ENCODE measurements around the gene C19orf38. TPM values are rescaled to one million over a fixed set of nuclear protein-coding genes. Genes with fewer than 3 reads are reported as not detected.

C19orf38 gene
- total RNA-seq, 2 experiments from 2014 or later, result 5.2 to 7.5 TPM

DNA sequence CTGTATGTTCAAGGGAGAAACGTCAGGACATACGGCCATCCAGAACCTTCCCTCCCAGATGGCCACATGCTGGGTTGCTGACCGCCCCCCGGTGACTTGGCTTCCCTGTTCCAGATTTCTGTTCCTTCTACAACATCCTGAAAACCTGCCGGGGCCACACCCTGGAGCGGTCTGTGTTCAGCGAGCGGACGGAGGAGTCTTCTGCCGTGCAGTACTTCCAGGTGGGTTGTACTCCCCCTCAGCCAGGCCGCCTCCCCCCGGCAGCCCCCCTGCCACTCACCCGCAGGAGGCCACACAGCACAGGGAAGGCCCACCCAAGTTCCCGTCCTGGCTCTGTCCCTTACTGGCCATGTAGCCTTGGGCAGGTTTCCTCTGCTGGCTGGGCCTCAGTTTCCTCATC lies 59.7 kb downstream of the C19orf38 start:
- TF ChIP-seq, protein P1, sequence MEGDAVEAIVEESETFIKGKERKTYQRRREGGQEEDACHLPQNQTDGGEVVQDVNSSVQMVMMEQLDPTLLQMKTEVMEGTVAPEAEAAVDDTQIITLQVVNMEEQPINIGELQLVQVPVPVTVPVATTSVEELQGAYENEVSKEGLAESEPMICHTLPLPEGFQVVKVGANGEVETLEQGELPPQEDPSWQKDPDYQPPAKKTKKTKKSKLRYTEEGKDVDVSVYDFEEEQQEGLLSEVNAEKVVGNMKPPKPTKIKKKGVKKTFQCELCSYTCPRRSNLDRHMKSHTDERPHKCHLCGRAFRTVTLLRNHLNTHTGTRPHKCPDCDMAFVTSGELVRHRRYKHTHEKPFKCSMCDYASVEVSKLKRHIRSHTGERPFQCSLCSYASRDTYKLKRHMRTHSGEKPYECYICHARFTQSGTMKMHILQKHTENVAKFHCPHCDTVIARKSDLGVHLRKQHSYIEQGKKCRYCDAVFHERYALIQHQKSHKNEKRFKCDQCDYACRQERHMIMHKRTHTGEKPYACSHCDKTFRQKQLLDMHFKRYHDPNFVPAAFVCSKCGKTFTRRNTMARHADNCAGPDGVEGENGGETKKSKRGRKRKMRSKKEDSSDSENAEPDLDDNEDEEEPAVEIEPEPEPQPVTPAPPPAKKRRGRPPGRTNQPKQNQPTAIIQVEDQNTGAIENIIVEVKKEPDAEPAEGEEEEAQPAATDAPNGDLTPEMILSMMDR (conservative IDR thresholded peaks at IDR 0.05; ENCODE audit: low read length), result no peak
- TF ChIP-seq EZH2phosphoT487 (IDR thresholded peaks at IDR 0.05; ENCODE audit: borderline replicate concordance, low read depth, low read length), result no peak
- Histone ChIP-seq H2AFZ (ENCODE audit: low read length) (no peak overlapping the region), H3K4me3 (ENCODE audit: low read depth, low read length, poor library complexity, severe bottlenecking) (no peak overlapping the region), H3K4me2 (ENCODE audit: low read length) (no peak overlapping the region), H3K36me3 (ENCODE audit: insufficient read depth, low read length) (peaks cover 78% of the 10 kb centered on the region), H3K9me3 (ENCODE audit: low read length) (no peaks in the 10 kb centered on the region), H3K27ac (ENCODE audit: low read depth, low read length, poor library complexity, severe bottlenecking) (no peak overlapping the region), H4K20me1 (ENCODE audit: insufficient read depth, low read length) (no peaks in the 10 kb centered on the region), H3K4me1 (ENCODE audit: insufficient read depth, low read length, poor library complexity, severe bottlenecking) (no peaks in the 10 kb centered on the region), H3K79me2 (ENCODE audit: insufficient read depth, low read depth, low read length) (peaks cover 18% of the 10 kb centered on the region; the same call in 1 of the 2 replicates), H3K9me2 (ENCODE audit: insufficient read depth, low read length) (no peaks in the 10 kb centered on the region)
- no peak for DNase-seq (ENCODE audit: low spot score)
- BruUV-seq (replicated peaks), result no TSS peak
- intact Hi-C loops (cut with micrococcal nuclease; ENCODE audit: unreplicated experiment), result no loop called here
- CTCF ChIA-PET (ENCODE audit: unreplicated experiment), result no interaction called here
- POLR2A ChIA-PET, result no interaction called here

DNA sequence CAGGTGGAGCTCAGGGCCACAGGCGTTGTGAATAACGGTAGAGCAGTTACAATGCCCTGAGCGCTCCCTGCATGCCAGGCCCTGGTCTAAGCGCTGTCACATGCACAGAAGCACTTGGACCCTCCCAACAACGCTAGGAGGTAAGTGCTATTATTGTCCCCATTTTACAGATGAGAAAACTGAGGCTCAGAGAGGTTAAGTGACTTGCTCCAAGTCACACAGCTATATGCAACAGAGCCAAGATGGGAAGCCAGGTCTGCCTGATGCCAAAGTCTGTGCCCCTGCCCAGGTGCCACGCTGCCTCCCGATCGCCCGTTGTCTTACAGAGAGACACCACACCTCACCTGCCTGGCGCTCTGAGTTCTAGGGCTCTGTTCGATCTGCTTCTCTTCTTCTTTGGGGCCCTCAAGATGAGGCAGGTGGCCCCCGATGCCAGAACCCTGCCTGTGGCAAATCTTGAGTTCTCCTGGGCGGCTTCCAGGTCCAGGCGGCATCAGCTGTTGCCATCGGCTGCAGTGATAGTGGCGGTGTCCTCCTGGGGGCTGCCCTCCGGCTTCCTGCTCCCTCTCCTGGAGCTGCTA lies 60.3 kb downstream of the C19orf38 start:
- no peaks in the 10 kb centered on the region for H3K9me3 ChIP-seq (ENCODE audit: low read length)
- CTCF ChIA-PET (ENCODE audit: unreplicated experiment), result no interaction called here
- peaks cover 77% of the 10 kb centered on the region for H3K36me3 ChIP-seq (ENCODE audit: insufficient read depth, low read length)
- no TSS peak for BruUV-seq (replicated peaks)
- H3K4me1 ChIP-seq (ENCODE audit: insufficient read depth, low read length, poor library complexity, severe bottlenecking), result no peaks in the 10 kb centered on the region
- no peaks in the 10 kb centered on the region for H3K9me2 ChIP-seq (ENCODE audit: insufficient read depth, low read length)
- TF ChIP-seq, protein P1 (conservative IDR thresholded peaks at IDR 0.05; ENCODE audit: low read length), result no peak
- no peak for TF ChIP-seq EZH2phosphoT487 (IDR thresholded peaks at IDR 0.05; ENCODE audit: borderline replicate concordance, low read depth, low read length)
- intact Hi-C loops (cut with micrococcal nuclease; ENCODE audit: unreplicated experiment), result no loop called here
- no peak overlapping the region for H2AFZ ChIP-seq (ENCODE audit: low read length)
- no peak overlapping the region for H3K27ac ChIP-seq (ENCODE audit: low read depth, low read length, poor library complexity, severe bottlenecking)
- POLR2A ChIA-PET, result no interaction called here
- no peak overlapping the region for H3K4me3 ChIP-seq (ENCODE audit: low read depth, low read length, poor library complexity, severe bottlenecking)
- no peak overlapping the region for H3K4me2 ChIP-seq (ENCODE audit: low read length)
- H3K79me2 ChIP-seq (ENCODE audit: insufficient read depth, low read depth, low read length), result peaks cover 13% of the 10 kb centered on the region; the same call in 1 of the 2 replicates
- no peak for DNase-seq (ENCODE audit: low spot score)
- H4K20me1 ChIP-seq (ENCODE audit: insufficient read depth, low read length), result no peaks in the 10 kb centered on the region

DNA sequence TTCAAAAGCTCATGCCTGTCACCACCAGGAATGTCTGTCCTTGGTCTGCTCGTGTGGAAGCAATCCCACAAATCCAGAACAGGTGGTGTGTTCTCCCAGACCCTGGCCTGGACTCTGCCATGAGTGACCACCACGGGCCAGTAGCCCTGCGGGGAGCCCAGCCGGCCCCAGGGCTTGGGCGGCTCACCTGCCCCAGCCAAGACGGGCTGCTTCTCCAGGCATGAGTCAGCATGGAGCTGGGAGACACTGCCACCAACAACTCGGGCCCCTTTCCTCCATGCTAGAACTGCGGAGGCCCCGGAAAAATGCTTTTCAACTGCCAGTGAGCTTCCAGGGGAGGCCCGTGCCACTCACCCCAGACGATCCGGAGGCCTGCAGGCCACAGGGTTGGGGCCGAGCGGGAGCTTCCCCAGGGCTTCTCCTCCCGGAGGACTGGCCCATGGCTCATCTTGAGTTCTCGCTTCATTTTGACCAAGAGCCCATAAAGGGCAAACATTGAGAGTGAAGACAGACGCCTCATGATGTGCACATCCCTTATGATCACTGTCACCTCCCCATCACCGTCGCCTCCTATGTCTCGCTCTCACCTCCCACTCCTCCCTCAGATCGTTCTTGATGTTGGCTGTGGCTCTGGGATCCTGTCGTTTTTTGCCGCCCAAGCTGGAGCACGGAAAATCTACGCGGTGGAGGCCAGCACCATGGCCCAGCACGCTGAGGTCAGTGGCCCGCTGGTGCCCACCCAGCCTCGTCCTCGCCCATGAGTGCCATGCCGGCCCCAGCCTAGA lies 63.6 kb downstream of the C19orf38 start:
- H3K4me2 ChIP-seq (ENCODE audit: low read length), result no peak overlapping the region
- H4K20me1 ChIP-seq (ENCODE audit: insufficient read depth, low read length), result no peaks in the 10 kb centered on the region
- H3K9me2 ChIP-seq (ENCODE audit: insufficient read depth, low read length), result no peaks in the 10 kb centered on the region
- H3K27ac ChIP-seq (ENCODE audit: low read depth, low read length, poor library complexity, severe bottlenecking), result no peak overlapping the region
- no peak for DNase-seq (ENCODE audit: low spot score)
- H3K9me3 ChIP-seq (ENCODE audit: low read length), result no peaks in the 10 kb centered on the region
- ChIA-PET CTCF (ENCODE audit: unreplicated experiment) (interaction anchor here (0.6 kb wide), 1 partner anchor 23 kb away, joined by 3 read pairs; no protein-coding TSS in a partner anchor), POLR2A (no interaction called here)
- H3K36me3 ChIP-seq (ENCODE audit: insufficient read depth, low read length), result peaks cover 86% of the 10 kb centered on the region
- no TSS peak for BruUV-seq (replicated peaks)
- H3K4me3 ChIP-seq (ENCODE audit: low read depth, low read length, poor library complexity, severe bottlenecking), result no peak overlapping the region
- H2AFZ ChIP-seq (ENCODE audit: low read length), result no peak overlapping the region
- no peaks in the 10 kb centered on the region for H3K79me2 ChIP-seq (ENCODE audit: insufficient read depth, low read depth, low read length)
- no peaks in the 10 kb centered on the region for H3K4me1 ChIP-seq (ENCODE audit: insufficient read depth, low read length, poor library complexity, severe bottlenecking)
- intact Hi-C loops (cut with micrococcal nuclease; ENCODE audit: unreplicated experiment), result no loop called here
- TF ChIP-seq, protein P1 (conservative IDR thresholded peaks at IDR 0.05; ENCODE audit: low read length), result no peak
- no peak for TF ChIP-seq EZH2phosphoT487 (IDR thresholded peaks at IDR 0.05; ENCODE audit: borderline replicate concordance, low read depth, low read length)

Data from OCI-LY7 (cell line).